HG02588 (cell line): ENCODE results near the gene MED25.

ENCODE experiments used
- ATAC-seq: cut with Tn5 transposase; IDR thresholded peaks from one replicate; pipeline ENCODE4 v1.9.1; 2021; ENCODE audit warnings: mild to moderate bottlenecking, moderate library complexity; ENCODE audit not compliant: unreplicated experiment

MED25 gene

DNA sequence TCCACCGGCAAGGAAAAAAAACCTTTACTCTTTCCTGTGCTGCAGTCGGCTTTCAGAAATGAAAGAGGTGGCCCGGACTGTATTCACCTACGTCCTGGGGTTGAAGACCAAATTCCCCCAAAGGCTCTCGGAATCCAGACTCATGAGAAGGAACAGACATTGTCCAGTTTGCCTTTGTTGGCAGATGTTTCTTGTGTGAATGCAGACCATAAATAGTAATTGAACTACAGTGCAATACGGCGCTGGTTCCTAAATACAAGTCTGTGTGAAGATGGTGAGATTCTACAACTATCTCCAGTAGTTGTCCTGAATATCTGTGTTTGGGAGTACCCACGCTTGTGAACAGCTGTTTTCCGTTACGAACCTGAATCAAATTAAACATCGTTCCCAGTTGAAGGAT is 21.6 kb downstream of the MED25 start:
- ATAC-seq: no peak

DNA sequence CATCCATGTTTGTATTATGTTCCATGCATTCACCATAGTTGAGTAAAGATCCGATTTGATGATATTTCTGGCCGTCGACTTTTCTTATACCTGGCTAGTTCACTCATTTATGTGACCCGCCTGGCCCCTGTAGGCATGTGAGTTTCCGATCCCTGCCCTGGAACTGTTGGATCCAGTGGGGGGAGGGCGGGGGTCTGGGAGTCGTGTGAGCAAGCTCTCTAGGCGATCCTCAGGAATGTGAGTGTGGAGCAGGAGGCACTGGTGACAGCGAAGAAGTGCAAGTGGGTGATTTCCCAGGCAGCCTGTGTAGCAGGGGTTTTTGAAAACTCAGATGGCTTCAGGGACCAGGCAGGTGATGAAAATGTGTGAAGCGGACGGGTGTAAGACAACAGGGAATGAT is 22.2 kb downstream of the MED25 start:
- no peak for ATAC-seq

DNA sequence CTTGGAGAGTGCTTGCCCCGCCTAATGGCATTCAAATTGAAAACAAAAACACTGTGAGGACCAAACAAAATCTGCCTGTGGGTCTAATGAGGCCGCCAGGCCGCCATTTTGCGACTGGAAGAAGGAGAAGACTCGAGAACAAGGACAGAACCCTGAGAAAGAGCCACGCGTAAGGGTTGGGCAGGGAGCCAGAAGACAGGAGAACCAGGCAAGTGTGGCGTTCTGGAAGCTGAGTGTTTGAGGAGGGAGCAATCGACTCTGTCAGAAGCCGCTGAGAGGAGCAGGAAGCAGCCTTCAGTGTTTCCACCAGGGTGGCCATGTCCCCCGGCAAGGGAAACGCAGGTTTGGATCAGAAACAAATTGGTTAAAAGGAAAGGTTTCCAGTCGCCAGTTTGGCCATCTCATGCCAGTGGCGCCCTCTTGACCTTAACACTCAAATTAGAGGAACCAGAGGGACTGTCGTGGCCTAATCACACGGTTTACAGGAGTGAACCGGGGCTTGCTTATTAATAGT is 22.7 kb downstream of the MED25 start:
- no peak for ATAC-seq

DNA sequence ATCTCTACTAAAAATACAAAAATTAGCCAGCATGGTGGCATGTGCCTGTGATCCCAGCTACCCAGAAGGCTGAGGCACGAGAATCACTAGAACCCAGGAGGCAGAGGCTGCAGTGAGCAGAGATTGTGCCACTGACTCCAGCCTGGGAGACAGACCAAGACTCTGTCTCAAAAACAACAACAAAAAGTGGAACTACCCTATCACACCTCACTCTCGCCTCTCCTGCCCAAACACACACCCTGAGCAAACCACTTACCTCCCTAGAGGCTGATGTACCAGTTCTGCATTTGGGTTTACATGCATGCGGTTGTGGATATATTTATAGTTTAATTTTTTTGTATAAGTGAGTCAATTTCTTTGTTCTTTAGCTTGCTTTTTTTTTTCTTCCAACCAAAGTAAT is 25.2 kb downstream of the MED25 start:
- ATAC-seq: no peak

DNA sequence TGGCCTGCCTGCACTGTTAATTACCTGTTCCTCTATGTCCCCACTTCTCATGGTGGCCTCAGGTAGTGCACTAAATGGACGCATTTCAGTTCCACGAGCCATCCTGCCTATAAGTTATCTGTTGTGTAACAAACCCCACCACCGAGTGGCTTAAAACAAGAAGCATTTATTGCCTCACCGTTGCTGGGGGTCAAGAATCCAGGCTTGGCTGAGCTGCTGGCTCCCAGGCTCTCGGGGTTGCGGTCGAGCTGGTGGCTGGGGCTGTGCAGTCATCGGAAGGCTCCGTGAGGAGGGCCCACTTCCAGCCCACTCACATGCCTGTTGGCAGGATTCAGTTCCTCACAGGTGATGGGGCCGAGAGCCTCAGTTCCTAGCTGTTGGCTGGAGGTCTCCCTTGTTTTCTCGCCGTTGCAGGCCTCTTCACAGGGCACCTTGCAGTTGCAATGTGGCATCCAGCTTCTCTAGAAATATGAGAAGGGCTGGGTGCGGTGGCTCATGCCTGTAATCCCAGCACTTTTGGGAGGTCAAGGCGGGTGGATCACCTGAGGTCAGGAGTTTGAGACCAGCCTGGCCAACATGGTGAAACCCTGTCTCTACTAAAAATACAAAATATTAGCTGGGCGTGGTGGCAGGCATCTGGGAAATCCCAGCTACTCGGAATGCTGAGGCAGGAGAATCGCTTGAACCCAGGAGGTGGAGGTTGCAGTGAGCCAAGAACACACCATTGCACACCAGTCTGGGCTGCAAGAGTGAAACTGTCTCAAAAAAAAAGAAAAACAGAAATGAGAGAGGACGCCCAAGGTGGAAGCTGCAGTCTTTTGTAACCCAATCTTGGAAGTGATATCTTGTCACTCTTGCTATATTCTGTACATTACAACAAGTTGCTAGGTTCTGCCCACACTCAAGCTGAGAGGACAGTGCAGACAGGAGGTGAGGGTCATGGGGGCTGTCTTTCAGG is 26.3 kb downstream of the MED25 start:
- ATAC-seq: no peak

DNA sequence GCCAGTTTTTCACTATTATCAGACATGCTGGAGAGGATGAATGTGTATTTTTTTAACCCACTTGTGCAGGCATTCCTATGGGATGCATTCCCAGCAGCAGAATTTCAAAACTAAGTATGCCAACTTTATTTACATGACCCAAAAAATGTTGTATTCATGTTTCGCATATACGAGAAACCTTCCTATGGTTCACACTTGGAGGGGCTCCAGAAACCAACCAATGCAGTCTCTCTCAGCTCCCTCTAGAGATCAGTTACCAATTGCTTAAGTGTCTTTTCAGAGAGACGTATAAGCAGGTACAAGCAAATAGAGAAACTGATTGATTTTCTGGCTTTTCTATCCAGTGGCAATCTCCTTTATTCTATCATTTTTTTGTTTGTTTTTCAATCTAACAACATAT is 27.3 kb downstream of the MED25 start:
- no peak for ATAC-seq

DNA sequence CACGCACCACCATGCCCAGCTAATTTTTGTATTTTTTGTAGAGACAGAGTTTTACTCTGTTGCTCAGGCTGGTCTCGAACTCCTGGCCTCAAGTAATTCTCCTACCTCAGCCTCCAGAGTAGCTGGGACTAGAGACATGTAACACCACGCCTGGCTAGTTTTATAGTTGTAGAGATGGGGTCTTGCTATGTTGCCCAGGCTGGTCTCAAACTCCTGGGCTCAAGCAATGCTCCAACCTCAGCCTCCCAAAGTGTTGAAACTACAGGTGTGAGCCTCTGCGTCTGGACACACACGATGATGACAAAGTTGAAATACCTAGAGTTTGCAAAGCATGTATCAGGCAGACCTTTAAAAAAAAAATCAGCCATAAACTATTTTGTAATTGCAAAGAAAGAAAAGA is 28.3 kb downstream of the MED25 start:
- ATAC-seq: no peak

DNA sequence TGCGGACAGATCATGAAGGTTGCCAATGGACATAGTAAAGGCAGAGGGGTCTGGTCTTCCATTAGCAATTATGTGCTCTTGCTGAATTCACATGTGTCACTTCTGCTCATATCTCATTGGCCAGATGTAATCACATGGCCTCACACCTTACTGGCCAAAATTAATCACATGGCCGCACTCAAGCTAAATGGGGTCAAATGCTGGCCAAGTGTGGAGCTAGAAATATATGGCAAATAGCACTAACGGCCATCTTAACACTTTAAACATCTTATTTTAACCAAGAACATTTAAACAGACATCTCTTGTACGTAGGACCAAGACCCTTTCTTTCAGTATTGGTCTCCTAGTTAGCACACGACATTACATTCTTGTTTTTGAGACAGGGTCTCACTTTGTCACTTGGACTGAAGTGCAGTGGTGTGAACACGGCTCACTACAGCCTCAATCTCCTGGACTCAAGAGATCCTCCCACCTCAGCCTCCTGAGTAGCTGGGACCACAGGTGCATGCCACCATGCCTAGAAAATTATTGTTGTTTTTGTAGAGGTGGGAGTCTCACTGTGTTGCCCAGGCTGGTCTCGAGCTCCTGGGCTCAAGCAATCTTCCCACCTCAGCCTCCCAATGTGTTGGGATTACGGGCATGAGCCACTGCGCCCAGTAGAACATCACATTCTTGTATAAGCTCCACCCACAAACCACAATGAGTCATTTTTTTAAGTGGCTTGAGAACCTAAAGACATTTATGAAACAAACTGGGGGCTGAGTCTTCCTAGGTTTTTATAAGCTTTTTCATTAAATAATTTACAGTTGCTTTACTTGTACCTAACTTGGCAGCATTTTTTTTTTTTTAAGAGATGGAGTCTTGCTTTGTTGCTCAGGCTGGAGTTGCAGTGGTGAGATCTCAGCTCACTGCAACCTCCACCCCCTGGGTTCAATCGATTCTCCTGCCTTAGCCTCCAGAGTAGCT is 29.9 kb downstream of the MED25 start:
- ATAC-seq: no peak

DNA sequence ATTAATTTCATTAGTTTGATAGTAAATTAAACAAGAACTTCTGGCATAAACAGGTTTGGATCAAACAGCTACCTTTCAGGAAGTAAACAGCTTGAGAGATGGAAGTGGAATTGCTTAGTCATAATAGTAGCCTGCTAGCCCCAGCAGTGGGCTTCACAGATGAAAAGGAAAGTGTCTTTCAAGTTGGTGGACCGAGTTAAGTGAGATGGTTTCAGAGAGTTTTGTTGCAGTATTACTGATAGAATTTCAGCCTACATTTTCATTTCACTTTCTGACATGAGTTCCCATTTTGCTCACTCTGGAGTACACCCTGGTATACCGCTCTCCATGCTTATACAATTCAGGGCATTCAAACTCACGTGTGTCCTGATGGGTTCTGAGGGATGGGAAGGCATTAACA is 30.8 kb downstream of the MED25 start:
- no peak for ATAC-seq

DNA sequence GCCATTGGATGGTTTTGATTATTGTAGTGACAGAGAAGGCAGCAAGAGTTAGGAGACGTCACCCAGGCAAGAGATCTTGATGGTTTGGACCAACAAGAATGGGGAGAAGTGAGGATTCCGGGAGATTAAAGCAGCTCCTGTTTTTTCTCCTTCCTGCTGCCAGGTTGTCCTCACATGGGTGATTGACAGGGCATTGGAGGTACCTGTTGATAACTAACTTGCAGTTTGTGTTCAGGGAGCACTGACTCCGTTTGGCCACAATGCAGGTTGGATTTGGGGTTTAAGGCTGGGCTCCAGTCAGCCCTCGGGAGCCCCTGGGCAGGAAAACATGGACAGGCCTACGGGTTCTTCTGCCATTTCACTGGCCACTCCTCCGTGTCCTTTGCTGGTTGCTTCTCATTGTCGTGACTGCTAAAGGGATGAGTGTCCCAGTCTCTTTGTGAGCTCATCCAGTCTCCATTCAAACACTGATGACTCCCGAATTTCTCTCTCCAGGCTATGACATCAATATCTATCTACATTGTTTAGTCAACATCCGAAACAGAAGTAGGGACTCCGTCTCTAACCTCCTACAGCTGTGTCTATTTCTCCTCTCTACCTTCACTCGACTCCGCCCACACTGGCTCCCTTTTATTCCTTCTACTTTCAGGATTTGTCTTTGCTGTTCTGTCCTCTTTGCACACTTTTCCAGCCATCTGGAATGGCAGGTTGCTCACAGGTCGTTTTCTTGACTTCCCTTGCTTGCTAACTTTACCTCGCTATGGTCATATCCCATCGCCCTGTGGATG is 31.5 kb downstream of the MED25 start:
- no peak for ATAC-seq

DNA sequence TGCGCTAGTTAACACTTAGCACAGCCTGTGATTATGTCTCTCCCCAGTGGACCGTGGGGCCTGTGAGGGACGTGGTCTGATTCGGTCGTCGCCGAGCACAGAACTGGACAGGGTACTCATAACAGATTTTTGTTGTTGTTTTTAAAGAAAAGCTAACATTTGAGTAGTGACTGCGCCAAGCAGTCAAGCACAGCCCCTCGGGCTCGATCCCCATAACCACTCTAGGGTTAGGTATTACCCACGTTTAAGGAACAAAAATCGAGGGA is 32.1 kb downstream of the MED25 start:
- ATAC-seq: no peak

DNA sequence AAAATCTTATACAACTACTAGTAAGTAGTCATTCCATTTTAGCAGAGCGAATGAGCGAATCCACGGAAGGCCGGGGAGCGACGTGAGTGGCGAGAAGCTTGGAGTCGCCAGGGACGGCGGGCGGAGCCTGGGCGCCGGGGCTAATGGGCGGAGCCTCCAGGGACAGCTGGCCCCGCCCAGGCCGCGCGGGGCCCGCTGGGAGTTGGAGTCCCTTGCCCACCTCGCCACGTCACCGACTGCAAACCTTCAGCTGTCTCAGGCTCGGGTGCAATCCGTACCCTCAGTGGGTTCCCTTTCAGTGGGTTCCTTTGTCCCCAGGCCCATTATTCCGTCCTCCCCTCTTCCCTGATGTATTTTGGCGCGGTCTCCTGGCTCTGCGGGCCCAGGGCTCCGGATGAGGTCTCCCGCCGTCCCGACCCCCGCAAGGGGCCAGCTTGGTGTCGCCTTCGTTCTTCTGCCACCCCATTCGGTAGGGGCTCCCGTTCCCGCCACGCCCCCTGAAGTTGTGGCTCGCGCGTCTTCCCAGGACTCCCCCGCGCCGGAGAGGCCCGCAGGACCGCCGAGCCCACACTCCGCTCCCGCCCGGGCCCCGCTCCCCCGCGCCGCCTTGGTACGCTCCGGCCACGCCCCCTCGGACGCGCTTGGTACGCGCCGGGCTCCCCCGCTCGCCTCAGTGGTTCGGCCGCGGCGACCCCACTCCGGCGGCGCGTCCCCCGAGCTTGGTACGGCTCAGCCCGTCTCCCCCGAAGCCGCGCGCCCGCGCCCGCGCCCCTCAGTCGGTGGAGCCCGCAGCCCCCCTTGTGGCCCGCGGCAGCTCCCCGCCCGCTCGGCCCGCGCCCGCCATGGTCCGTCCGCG is 32.6 kb downstream of the MED25 start, which contains the start of gene PTOV1:
TSS of gene PTOV1 (plus strand) at position 673 of the 856 bp plus-strand sequence.
- peak; percentile 67 for ATAC-seq

DNA sequence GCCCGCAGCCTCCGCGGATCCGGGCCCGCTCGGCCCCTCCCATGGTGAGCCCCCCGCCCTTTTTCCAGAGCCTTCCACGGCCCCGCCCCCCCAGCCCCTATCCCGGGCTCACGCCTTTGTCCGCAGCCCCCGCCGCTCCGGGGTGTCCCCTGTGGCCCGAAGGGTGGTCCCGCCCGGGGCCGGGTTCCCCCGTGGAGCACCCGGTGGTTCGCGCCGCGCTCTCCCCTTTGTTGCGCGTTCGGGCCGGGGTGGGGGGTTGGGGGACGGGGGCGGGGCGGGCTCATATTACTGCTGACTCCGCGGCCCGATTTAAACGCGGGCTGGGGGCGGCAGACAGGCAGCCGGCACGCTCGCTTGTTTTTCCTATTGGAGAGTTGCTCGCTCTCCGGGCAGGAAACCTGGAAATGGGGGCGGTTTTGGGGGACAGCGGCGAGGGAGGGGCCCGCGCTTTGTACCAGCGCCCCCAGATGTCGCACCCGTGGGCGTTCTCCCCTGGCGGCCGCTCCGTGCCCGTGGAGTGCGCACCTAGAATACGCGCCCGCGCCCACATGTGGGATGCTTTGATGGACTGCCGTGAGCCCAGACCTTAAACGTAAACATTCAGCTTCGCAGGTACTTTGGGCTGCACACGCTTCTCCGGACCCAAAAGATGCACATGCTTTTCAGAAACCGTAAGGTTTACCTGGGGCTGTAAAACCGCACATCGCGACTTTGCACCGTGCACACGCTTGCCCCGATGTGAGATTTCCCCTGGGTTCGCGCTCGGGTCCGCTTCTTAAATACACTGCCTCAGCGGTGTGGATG is 33.6 kb downstream of the MED25 start:
- ATAC-seq: peak; percentile 8

DNA sequence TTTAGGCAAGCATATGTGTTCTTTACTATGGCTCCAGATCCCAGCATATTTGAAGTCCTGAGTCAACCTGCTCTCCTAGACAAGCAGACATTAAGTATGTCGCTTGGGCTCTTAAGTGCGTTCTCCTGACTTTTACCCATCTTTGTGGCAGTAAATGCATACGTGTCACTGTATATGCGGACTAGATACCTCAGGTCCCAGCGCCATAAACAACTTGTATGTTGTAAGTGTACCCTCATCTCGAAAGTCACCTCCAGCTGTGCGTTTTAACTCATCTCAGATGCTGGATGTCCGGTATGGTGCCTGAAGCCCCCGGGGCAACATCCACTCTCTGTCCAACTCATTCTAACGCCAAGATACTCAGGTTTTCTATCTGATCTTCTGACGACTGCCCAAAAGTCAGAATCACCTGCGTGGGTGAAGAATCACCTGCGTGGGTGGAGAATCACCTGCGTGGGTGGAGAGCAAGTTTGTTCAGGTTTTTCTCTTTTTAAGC is 34.6 kb downstream of the MED25 start:
- no peak for ATAC-seq

DNA sequence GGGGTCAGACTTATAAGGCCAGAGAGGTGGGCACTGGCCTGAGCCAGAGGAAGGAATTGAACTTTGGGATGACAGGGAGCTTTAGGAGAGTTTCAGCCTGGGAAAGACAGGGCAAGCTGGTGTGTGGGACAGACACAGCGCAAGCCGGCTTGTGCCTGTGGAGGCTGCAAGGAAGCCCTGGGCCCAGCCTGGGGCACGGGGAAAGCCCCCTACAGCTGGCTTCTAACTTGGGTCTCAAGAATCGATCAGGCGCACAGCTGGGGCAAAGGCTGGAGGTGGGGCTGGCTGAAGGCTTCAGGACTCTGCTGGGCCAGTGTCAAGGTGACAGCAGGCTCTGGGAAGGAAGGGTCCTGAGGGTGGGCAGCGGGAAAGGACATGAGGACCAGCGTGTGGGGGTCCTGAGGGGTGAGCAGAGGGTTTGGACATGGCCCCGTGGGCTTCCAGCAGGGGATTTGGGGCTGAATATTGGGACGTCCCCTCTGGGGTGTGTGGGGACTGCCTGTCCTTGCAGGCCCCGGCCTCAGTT is 35.8 kb downstream of the MED25 start:
- ATAC-seq: no peak

DNA sequence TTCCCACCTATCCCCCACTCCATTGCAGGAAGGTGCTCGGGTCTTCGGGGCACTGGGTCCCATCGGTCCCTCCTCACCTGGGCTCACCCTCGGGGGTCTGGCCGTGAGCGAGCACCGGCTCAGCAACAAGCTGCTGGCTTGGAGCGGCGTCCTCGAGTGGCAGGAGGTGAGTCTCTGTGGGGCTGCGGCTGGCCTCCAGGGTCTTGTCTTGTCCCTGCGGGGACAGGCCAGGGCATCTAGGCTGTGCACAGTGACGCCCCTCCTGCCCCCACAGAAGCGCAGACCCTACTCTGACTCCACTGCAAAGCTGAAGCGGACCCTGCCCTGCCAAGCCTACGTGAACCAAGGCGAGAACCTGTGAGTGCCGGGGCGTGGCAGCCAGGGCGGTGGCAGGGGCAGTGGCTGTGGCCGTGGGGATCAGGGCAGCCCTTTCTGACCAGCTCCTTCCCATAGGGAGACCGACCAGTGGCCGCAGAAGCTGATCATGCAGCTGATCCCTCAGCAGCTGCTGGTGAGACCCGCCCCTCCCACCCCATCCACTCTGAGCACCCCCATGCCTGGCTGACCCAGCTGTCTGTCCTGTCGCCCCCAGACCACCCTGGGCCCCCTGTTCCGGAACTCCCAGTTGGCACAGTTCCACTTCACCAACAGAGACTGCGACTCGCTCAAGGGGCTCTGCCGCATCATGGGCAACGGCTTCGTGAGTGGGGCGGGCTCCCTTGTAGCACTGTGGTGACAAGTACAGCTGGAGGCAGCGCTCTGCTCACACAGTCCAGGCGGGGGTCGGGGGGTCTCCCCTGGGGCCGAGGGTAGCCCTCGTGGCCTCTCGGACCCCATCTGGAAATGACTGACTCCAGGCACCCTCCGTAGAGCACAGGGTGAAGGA is 36.5 kb downstream of the MED25 start:
- no peak for ATAC-seq

DNA sequence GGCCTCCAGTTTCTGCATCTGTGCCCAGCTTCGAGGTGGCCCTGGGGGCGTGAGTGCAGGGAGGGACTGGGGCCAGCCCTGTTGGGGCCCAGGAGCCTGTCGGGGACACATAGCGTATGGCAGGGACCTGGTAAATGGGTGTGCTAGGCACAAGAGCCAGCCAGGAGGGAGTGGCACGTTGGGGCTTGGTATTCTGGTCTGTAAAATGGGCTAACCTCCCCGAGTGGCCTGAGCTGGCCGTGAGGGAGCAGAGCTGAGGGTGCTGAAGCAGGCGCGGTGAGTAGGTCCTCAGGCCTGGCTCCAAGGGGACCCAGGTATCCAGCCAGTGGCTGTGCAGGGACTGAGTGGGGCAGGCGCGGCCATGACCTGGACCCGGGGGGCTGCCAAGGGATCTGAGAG is 37.2 kb downstream of the MED25 start:
- no peak for ATAC-seq
